ENCODE data around the gene TFR2. TPM values are rescaled to one million over a fixed set of nuclear protein-coding genes. Genes with fewer than 3 reads are reported as not detected.

The TFR2 gene
- total and polyA plus RNA-seq, 9 of the 15 experiments (the other 6 are each of a cell fraction or from before 2014, with no cell fraction given): 3.8 to 123 (median 51.1) TPM

DNA sequence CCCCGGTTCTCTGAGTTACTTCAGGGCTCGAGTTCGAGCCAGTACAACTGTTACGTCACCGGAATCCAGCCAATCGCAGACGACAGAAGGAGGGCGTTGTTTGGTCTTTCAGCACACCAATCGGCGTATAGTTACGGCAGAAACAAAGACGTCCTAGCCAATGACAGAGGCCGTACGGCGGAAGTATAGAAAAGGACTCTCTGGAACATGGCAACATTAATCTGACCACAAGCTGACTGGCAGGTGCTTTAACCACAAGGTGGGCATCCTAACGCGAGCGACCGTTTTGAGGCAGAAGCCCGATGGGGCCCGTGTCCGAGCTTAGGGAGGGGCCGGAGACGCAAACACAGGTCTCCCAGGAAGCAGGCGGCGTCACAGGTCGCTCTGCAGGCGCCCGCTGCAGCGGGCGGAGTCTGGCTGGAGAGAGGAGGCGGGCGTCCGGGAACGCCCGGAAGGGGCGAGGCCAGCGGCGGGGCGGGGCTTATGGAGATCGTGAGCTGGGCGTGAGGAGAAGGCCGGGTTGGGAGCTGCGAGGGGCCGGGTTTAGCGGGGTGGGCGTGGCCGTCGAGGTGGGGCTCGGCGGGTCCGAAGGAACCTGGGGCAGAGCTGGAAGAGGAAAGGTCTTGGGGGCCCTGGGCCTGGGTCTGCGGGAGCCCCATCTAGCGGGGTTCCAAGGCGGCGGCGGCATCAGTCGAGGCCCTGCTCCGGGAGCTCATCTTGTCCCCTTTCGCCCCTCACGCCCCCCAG, 29.2 kb downstream of the TFR2 start, which contains the start of gene MOSPD3 (continued):
- TF ChIP-seq HDAC1 (IDR thresholded peaks at IDR 0.05) (peak in 1 of 2 experiments; percentile 86; a peak in 2 of 4 replicates), PHF20 (IDR thresholded peaks at IDR 0.05; ENCODE audit: partially characterized antibody) (peak; percentile 58), NELFE (IDR thresholded peaks at IDR 0.05; ENCODE audit: insufficient read depth, insufficient read length) (no peak), RBBP5 (IDR thresholded peaks at IDR 0.05; ENCODE audit: borderline replicate concordance, insufficient read depth, low read length, poor library complexity, severe bottlenecking) (peak; percentile 4), NR3C1 (CRISPR knock-in tag; IDR thresholded peaks at IDR 0.05) (no peak), NBN (IDR thresholded peaks at IDR 0.05; ENCODE audit: low read depth) (peak; percentile 63), ZNF316 (IDR thresholded peaks at IDR 0.05) (no peak), ELF1 (tag; IDR thresholded peaks at IDR 0.05) (peak; percentile 95), TARDBP (IDR thresholded peaks at IDR 0.05) (0 out of 2 replicates have a peak, but pooled peaks have one; percentile 43), FIP1L1 (IDR thresholded peaks at IDR 0.05; ENCODE audit: low read depth, low read length, poor library complexity, severe bottlenecking) (peak; percentile 51), MCM3 (IDR thresholded peaks at IDR 0.05) (no peak), EP300 (IDR thresholded peaks at IDR 0.05; ENCODE audit: low read length) (peak; percentile 25; the same call in 1 of the 2 replicates), ZNF224 (CRISPR knock-in tag; IDR thresholded peaks at IDR 0.05) (no peak), GABPB1 (CRISPR knock-in tag; IDR thresholded peaks at IDR 0.05) (peak; percentile 81), ZNF589 (CRISPR knock-in tag; IDR thresholded peaks at IDR 0.05; ENCODE audit: low read depth) (no peak), KAT7 (CRISPR knock-in tag; IDR thresholded peaks at IDR 0.05; ENCODE audit: borderline replicate concordance) (no peak; the same call in 1 of the 2 replicates), ZNF780A (CRISPR knock-in tag; IDR thresholded peaks at IDR 0.05) (no peak), RFX1 (IDR thresholded peaks at IDR 0.05) (no peak; the same call in 1 of the 2 replicates), POLR2AphosphoS5 (IDR thresholded peaks at IDR 0.05; ENCODE audit: control insufficient read depth, insufficient read depth, low read depth, low read length) (peak; percentile 87), ILF3 (IDR thresholded peaks at IDR 0.05; ENCODE audit: borderline replicate concordance) (no peak), PTBP1 (IDR thresholded peaks at IDR 0.05; ENCODE audit: low read depth, low read length) (no peak)
- TF ChIP-seq, protein P1, sequence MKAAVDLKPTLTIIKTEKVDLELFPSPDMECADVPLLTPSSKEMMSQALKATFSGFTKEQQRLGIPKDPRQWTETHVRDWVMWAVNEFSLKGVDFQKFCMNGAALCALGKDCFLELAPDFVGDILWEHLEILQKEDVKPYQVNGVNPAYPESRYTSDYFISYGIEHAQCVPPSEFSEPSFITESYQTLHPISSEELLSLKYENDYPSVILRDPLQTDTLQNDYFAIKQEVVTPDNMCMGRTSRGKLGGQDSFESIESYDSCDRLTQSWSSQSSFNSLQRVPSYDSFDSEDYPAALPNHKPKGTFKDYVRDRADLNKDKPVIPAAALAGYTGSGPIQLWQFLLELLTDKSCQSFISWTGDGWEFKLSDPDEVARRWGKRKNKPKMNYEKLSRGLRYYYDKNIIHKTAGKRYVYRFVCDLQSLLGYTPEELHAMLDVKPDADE (conservative IDR thresholded peaks at IDR 0.05; ENCODE audit: control insufficient read depth, low read depth, low read length): peak; percentile 18; the same call in 1 of the 2 replicates
- TF ChIP-seq, protein P2, sequence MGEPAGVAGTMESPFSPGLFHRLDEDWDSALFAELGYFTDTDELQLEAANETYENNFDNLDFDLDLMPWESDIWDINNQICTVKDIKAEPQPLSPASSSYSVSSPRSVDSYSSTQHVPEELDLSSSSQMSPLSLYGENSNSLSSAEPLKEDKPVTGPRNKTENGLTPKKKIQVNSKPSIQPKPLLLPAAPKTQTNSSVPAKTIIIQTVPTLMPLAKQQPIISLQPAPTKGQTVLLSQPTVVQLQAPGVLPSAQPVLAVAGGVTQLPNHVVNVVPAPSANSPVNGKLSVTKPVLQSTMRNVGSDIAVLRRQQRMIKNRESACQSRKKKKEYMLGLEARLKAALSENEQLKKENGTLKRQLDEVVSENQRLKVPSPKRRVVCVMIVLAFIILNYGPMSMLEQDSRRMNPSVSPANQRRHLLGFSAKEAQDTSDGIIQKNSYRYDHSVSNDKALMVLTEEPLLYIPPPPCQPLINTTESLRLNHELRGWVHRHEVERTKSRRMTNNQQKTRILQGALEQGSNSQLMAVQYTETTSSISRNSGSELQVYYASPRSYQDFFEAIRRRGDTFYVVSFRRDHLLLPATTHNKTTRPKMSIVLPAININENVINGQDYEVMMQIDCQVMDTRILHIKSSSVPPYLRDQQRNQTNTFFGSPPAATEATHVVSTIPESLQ (CRISPR knock-in tag; IDR thresholded peaks at IDR 0.05): no peak

Measured in K562 (cell line).